GM18861 (cell line): ENCODE results near the gene NAMPT.
"Not testable (repeated sequence)": the region's sequence is repeated elsewhere in the genome, so short reads cannot be mapped to it uniquely, and the experiment has no call there.

Experiments
- ATAC-seq: cut with Tn5 transposase; IDR thresholded peaks from one replicate; pipeline ENCODE4 v1.9.1; 2021; ENCODE audit not compliant: unreplicated experiment

The NAMPT gene

GRCh38 chr7:106305732-106306131 lies 20.9 kb upstream of the NAMPT start:
- ATAC-seq = no peak

- no peak for ATAC-seq
These were observed 19.8 kb upstream of the NAMPT start for GRCh38 chr7:106304568-106304967.

GRCh38 chr7:106298631-106299030 lies 13.8 kb upstream of the NAMPT start:
- not testable (repeated sequence) for ATAC-seq

- ATAC-seq = not testable (repeated sequence)
These were observed 13.4 kb upstream of the NAMPT start for GRCh38 chr7:106298155-106298554.

GRCh38 chr7:106294334-106294733 lies 9.6 kb upstream of the NAMPT start:
- ATAC-seq = no peak

GRCh38 chr7:106291247-106291646 lies 6.5 kb upstream of the NAMPT start:
- ATAC-seq = no peak

- ATAC-seq = no peak
These were observed 5.5 kb upstream of the NAMPT start for GRCh38 chr7:106290319-106290718.

GRCh38 chr7:106289848-106290247 lies 5.1 kb upstream of the NAMPT start:
- no peak for ATAC-seq

- ATAC-seq = no peak
These were observed 3.5 kb upstream of the NAMPT start for GRCh38 chr7:106288263-106288662.

GRCh38 chr7:106287786-106288185 lies 3.0 kb upstream of the NAMPT start:
- ATAC-seq = no peak

GRCh38 chr7:106285855-106286492 lies 1.2 kb upstream of the NAMPT start:
- peak; percentile 32 for ATAC-seq

GRCh38 chr7:106285051-106285854 lies 470 bp upstream of the NAMPT start:
- peak; percentile 64 for ATAC-seq

- ATAC-seq = no peak
These were observed 711 bp downstream of the NAMPT start for GRCh38 chr7:106283831-106284713.

GRCh38 chr7:106283501-106283830 lies 1.3 kb downstream of the NAMPT start:
- no peak for ATAC-seq

- no peak for ATAC-seq
These were observed 1.9 kb downstream of the NAMPT start for GRCh38 chr7:106282852-106283251.

GRCh38 chr7:106282390-106282789 lies 2.4 kb downstream of the NAMPT start:
- no peak for ATAC-seq

- ATAC-seq = no peak
These were observed 3.0 kb downstream of the NAMPT start for GRCh38 chr7:106281585-106282318.

GRCh38 chr7:106281127-106281526 lies 3.7 kb downstream of the NAMPT start:
- no peak for ATAC-seq

- ATAC-seq = no peak
These were observed 5.2 kb downstream of the NAMPT start for GRCh38 chr7:106279425-106280197.

- ATAC-seq = no peak
These were observed 6.1 kb downstream of the NAMPT start for GRCh38 chr7:106278695-106279094.
